Fibroblast of lung (primary cell): Measurements from ENCODE around the gene TMCO5A. TPM values are rescaled to one million over a fixed set of nuclear protein-coding genes. Genes with fewer than 3 reads are reported as not detected.

ENCODE experiments used
- DNase-seq, 2 donors: peaks; one replicate each; pipeline versions ENCODE4 v3.0.0 to v3.0.0-alpha.2; 2010; ENCODE audit warnings: low read depth in 2 of 2
- H2AFZ ChIP-seq: 2 replicates; pipeline ENCODE4 v1.5.1; 2012; ENCODE audit warnings: low read length, control low read depth, inconsistent platforms
- H3K27ac ChIP-seq: 2 replicates; pipeline ENCODE4 v1.5.1; 2011; ENCODE audit warnings: low read length, control low read depth; ENCODE audit not compliant: insufficient read depth
- H3K27me3 ChIP-seq: 2 replicates; pipeline ENCODE4 v1.5.1; 2011; ENCODE audit warnings: mild to moderate bottlenecking, low read length; ENCODE audit not compliant: control insufficient read depth, insufficient read depth
- H3K36me3 ChIP-seq: 2 replicates; pipeline ENCODE4 v1.5.1; 2011; ENCODE audit warnings: low read length; ENCODE audit not compliant: control insufficient read depth, insufficient read depth
- H3K4me1 ChIP-seq: 2 replicates; pipeline ENCODE4 v1.5.1; 2011; ENCODE audit warnings: low read length; ENCODE audit not compliant: control insufficient read depth, insufficient read depth; ENCODE audit errors: extremely low read depth
- H3K4me2 ChIP-seq: 2 replicates; pipeline ENCODE4 v1.5.1; 2011; ENCODE audit warnings: low read length, control low read depth; ENCODE audit not compliant: insufficient read depth; ENCODE audit errors: extremely low read depth
- H3K4me3 ChIP-seq, 4 experiments: fragments of 200-600 bp in 1 of 4; sonication (generic) in 1 of 4; replicated peaks in 1 of 4; 2 replicates each; pipeline ENCODE4 v1.5.1; 2011 to 2016; ENCODE audit warnings: low read length in 4 of 4, low read depth in 3 of 4, mild to moderate bottlenecking in 3 of 4, control low read depth in 2 of 4, inconsistent platforms in 1 of 4, mixed read lengths in 1 of 4; ENCODE audit not compliant: insufficient read depth in 1 of 4; ENCODE audit errors: control extremely low read depth in 1 of 4
- H3K79me2 ChIP-seq: 2 replicates; pipeline ENCODE4 v1.5.1; 2012; ENCODE audit warnings: mild to moderate bottlenecking, low read length, inconsistent platforms; ENCODE audit not compliant: control insufficient read depth, insufficient read depth
- H3K9ac ChIP-seq: 2 replicates; pipeline ENCODE4 v1.5.1; 2011; ENCODE audit warnings: mild to moderate bottlenecking, low read length, control low read depth; ENCODE audit not compliant: insufficient read depth
- H3K9me3 ChIP-seq: 2 replicates; pipeline ENCODE4 v1.5.1; 2012; ENCODE audit warnings: low read depth, low read length; ENCODE audit not compliant: control insufficient read depth, insufficient read depth
- H4K20me1 ChIP-seq: 2 replicates; pipeline ENCODE4 v1.5.1; 2011; ENCODE audit warnings: low read length; ENCODE audit not compliant: control insufficient read depth, insufficient read depth; ENCODE audit errors: extremely low read depth
- EZH2 ChIP-seq: IDR thresholded peaks from 2 replicates; pipeline ENCODE4 v1.5.1; 2012; ENCODE audit warnings: low read length, control low read depth, mild to moderate bottlenecking; ENCODE audit errors: missing control alignments
- polyA plus RNA-seq, 2 donors: library from polyadenylated mRNA; depleted of rRNA in 1 of 2; stranded (reverse) in 1 of 2; unstranded in 1 of 2; fragments of >200 nt; gene quantifications; 2 replicates each; pipeline ENCODE4 v1.2.1, GENCODE V29; 2011 to 2012; ENCODE audit warnings: missing spikeins in 1 of 2
- total RNA-seq: library from RNA; depleted of rRNA; stranded (reverse); fragments of >200 nt; gene quantifications from 2 replicates; pipeline ENCODE4 v1.2.1, GENCODE V29; 2014
- TF ChIP-seq, protein P1 (sequence below), 2 donors: IDR thresholded peaks in 1 of 2; conservative IDR thresholded peaks in 1 of 2; 1 replicate in 1 of 2; 2 replicates in 1 of 2; pipeline ENCODE4 v1.5.1; 2011 to 2012; ENCODE audit warnings: low read length in 2 of 2, control low read depth in 1 of 2, inconsistent platforms in 1 of 2, low read depth in 1 of 2, mild to moderate bottlenecking in 1 of 2

The TMCO5A gene
- total and polyA plus RNA-seq, 2 donors (not counting 1 experiment from before 2014, with no cell fraction given) = not detected

- no peaks in the 10 kb centered on the region for H3K27me3 ChIP-seq
- H3K27ac ChIP-seq = no peak overlapping the region
- H3K4me2 ChIP-seq = no peak overlapping the region
- no peaks in the 10 kb centered on the region for H3K79me2 ChIP-seq
- H4K20me1 ChIP-seq = no peaks in the 10 kb centered on the region
- peak in 1 of 2 donors; percentile 6 for DNase-seq
- H3K9me3 ChIP-seq = no peaks in the 10 kb centered on the region
- TF ChIP-seq EZH2 = no peak
- TF ChIP-seq, protein P1, sequence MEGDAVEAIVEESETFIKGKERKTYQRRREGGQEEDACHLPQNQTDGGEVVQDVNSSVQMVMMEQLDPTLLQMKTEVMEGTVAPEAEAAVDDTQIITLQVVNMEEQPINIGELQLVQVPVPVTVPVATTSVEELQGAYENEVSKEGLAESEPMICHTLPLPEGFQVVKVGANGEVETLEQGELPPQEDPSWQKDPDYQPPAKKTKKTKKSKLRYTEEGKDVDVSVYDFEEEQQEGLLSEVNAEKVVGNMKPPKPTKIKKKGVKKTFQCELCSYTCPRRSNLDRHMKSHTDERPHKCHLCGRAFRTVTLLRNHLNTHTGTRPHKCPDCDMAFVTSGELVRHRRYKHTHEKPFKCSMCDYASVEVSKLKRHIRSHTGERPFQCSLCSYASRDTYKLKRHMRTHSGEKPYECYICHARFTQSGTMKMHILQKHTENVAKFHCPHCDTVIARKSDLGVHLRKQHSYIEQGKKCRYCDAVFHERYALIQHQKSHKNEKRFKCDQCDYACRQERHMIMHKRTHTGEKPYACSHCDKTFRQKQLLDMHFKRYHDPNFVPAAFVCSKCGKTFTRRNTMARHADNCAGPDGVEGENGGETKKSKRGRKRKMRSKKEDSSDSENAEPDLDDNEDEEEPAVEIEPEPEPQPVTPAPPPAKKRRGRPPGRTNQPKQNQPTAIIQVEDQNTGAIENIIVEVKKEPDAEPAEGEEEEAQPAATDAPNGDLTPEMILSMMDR (conservative IDR thresholded peaks at IDR 0.05 in 1 of 2, IDR thresholded peaks at IDR 0.05 in 1 of 2; ENCODE audit: low read depth in 1 of 2, low read length in 2 of 2) = no peak
- no peaks in the 10 kb centered on the region for H3K36me3 ChIP-seq
- H2AFZ ChIP-seq = no peak overlapping the region
- peaks cover 8% of the 10 kb centered on the region for H3K4me1 ChIP-seq
- no peak overlapping the region for H3K9ac ChIP-seq
- H3K4me3 ChIP-seq = no peak overlapping the region
Measured at GRCh38 chr15:37929238-37929637, 5.2 kb upstream of the TMCO5A start.

- Histone ChIP-seq H3K4me3 (no peak overlapping the region), H3K4me1 (peaks cover 8% of the 10 kb centered on the region), H3K9me3 (no peaks in the 10 kb centered on the region), H3K27ac (no peak overlapping the region), H3K27me3 (no peaks in the 10 kb centered on the region), H3K4me2 (no peak overlapping the region), H3K9ac (no peak overlapping the region), H3K36me3 (no peaks in the 10 kb centered on the region), H2AFZ (no peak overlapping the region), H4K20me1 (no peaks in the 10 kb centered on the region), H3K79me2 (no peaks in the 10 kb centered on the region)
- TF ChIP-seq, protein P1 (conservative IDR thresholded peaks at IDR 0.05 in 1 of 2, IDR thresholded peaks at IDR 0.05 in 1 of 2; ENCODE audit: low read depth in 1 of 2, low read length in 2 of 2) = no peak
- TF ChIP-seq EZH2 = no peak
- DNase-seq = peak in 1 of 2 donors; percentile 10
Measured at GRCh38 chr15:37931321-37931720, 3.1 kb upstream of the TMCO5A start.

- Histone ChIP-seq H3K79me2 (no peaks in the 10 kb centered on the region), H3K4me1 (peaks cover 8% of the 10 kb centered on the region), H3K27ac (no peak overlapping the region), H3K9me3 (no peaks in the 10 kb centered on the region), H4K20me1 (no peaks in the 10 kb centered on the region), H3K27me3 (no peaks in the 10 kb centered on the region), H3K4me3 (no peak overlapping the region), H3K4me2 (no peak overlapping the region), H3K36me3 (no peaks in the 10 kb centered on the region), H3K9ac (no peak overlapping the region), H2AFZ (no peak overlapping the region)
- peak; percentile 46 to 54 for DNase-seq
- no peak for TF ChIP-seq EZH2
- TF ChIP-seq, protein P1 (conservative IDR thresholded peaks at IDR 0.05 in 1 of 2, IDR thresholded peaks at IDR 0.05 in 1 of 2; ENCODE audit: low read depth in 1 of 2, low read length in 2 of 2) = no peak
Measured at GRCh38 chr15:37931868-37932267, 2.6 kb upstream of the TMCO5A start.
